Femur (tissue), 1 donor: ENCODE results near the gene AK2.

Experiments used
- DNase-seq: peaks from one replicate; pipeline ENCODE4 v3.0.0-alpha.2; 2017

AK2 gene

DNA sequence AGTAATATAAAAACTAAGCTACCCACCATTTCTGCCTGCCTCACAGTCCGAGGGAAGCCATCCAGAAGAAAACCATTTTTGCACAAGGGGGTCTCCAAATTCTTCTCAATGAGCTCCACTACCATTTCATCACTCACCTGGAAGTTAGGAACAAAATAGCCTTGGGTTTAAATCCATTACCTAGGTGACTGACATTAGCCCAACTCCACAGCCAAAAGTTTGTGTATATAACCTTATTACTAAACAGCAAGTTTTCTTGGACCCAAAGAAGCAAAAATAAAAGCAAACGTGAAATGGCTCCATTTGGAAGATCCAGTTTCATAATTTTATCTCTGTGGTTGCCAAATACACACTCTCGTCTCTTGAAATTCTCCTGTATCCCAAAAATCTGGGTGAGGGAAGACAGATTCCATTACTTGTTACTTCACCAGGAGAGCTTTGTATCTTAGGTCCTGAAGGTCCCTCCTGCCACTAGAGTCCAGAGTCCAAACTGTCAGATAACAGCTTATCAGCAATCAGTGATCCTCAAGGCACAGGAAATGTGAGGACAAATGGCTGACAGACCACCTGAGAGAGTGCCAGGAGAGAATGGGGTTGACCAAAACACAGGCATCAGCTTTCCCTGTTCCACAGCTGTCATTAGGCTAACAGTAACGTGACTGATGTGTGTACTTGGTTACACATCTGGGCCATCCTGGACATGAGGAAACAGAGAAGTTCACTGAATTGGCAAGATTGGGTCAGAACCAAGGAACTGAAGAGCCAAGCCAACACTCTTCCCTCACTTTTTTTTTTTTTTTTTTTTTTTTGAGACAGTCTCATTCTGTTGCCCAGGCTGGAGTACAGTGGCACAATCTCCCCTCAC is 14.9 kb downstream of the AK2 start:
- DNase-seq = no peak

DNA sequence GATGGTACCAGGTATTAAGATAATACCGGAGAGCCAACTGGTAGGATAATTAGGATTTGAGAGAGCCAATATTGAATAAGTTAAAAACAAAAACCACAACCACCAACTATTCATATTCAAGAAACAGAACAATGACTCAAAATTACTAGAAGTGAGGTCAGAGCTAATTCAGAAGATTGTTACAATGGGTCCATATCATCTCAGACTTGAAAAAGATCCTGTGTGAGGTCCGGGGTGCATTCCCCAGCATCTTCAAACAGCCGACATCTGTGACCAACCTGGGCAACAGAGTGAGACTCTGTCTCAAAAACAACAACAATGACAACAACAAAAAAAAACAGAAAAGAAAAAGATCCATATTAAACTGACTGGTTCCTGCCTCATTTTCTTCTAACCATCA is 18.6 kb downstream of the AK2 start:
- DNase-seq = no peak

DNA sequence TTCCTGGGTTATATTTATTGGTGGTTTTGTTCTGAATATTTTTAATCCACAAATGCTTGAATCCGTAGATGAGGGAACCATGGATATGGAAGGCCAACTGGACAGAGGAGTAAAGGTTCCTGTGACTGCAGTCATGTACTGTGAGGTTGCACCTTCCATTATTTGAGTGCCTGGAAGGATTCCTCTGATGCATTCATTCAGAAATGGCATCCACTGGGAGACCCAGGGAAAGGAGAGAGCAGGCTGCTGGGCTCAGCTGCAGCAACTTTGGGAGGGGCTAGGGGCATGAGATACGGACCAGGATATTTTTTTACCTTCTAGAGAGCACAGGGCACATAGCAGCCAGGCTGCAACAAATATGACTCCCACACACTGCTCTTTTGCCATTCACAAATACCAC is 19.5 kb downstream of the AK2 start:
- no peak for DNase-seq

DNA sequence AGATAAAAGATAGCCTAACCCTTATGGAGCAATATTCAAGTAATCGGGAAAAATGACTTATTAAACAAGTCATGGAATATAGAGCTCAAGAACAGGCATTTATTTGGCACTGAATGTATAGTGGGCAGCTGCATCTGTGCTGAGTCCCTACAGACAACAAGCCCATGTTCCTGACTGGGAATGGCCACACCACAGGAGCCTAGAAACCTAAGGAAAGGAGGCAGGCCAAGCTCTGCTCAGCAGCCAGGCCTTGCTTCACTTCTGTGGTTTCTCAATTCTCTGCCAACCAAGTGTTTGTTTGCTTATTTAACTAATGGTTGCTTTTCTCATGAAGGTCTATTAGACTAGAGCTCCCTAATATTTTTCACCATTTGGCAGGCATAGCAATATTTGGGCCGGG is 21.5 kb downstream of the AK2 start:
- DNase-seq = no peak

DNA sequence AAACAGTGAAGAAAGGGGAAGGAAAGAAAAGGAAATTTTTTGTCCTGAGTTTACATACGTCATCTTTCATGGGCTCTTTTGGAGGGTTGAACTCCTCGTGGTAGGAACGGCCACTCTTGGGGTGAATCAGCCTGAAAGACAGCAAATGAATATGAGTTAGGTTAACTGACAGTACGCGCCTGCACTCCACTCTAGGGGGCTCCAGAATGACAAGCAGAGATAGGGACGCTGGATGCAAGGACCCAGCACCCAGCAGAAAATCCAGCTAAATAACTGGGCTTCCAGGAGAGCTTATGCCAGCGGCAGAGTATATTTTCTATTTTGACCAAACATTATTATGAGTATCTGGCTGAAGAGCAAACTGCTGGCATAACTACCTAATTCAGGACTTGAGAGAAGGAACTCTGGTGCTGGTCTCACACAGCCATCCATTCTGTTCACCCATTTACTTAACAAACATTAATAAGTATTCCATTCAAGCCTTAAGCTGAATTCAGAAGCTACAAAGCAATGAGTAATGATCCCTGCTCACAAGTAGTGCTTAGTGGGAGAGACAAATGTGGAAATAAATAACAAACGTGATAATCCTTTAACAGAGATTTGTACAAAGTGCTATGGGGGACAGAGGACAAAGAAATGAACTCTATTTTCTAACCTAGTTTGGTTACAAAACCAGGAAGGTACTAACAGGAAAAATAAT is 22.1 kb downstream of the AK2 start:
- DNase-seq = no peak

DNA sequence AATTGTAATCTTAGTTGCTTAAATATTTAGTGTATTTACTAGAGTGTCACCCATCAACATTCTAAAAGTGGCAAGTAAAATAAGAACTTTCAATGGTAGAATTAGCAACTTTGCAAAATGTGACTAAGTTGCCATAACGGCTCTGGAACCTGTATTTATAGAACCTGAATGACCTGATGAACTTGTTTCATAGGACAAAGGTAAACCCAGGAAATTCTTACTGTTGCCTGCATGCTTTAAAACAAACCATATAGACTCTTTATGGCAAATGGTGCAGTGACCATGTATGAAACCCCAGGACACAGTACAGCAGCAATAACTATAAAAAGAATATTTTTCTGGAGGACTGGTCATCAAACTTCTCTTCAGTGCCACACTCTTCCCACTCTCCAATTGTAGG is 22.9 kb downstream of the AK2 start:
- no peak for DNase-seq

DNA sequence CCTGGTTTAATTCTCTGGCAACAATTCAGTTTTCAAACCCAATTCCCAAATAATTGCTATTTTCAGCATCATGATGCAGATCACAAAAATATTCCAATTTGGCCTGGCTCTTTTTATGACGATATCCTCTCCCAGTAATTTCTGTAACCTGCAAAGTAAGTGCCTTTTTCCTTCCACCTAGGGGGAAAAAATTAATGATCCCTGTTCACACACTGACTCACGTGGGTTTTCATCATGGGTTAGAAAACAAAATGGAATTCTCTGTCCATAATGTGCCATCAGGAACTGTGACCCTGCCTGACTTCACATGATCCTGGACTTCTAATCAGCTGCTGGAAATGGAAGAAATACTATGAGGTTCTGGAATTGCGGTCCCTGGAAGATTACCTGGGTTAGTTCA is 24.5 kb downstream of the AK2 start:
- no peak for DNase-seq

DNA sequence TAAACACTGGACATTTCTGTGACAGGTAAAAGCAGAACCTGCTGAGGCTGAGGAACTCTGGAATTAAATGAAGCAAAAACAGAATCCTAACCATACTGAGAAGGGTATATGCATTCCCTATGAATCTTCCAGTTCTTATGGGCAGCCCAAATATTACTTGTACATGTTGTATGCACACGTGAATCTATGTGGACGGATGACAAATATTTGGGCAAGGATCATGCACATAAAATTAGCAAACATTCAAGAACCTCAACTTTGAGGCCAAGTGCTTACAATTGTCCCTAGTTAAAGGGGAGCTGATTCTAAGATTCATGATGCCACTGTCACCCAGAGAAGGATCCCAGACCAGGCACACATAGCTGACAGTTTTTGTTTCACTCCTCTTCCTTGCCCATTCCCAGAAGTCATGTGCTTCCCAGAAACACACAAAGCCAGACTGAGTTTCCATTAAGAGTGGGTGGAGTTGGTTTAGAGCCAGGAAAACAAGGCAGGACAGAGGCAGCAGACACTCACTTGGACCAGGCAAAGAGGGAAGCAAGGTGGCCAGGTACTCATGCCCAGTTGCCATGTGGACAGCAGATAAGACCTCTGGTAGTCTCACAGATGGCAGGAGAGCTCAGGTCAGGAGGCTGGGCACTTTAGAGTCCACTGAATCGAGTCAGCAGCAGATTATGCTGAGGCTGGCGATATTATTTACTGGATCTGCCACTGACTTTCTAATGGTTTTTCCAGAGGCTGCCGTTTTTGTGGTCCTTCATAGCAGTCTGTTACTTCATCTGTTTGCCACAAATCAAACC is 25.6 kb downstream of the AK2 start:
- peak; percentile 80 for DNase-seq

DNA sequence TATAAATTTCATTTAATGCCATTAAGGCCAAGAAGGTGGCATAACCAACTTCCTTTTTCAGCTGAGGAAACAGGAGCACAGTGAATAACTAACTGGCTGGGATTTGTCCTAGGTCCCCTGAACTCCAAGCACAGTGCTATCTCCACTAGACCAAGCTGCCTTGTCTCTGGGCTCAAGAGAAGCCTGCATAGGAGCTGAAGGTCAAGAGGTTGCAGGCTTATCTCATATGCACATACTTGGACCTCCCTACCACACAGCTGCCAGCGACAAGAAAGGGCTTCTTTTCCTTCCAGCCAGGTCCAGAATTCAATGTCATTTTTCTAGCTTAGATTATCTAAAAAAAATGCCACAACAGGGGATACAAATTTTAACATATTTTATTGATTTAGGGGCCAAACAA is 27.1 kb downstream of the AK2 start:
- DNase-seq = no peak

DNA sequence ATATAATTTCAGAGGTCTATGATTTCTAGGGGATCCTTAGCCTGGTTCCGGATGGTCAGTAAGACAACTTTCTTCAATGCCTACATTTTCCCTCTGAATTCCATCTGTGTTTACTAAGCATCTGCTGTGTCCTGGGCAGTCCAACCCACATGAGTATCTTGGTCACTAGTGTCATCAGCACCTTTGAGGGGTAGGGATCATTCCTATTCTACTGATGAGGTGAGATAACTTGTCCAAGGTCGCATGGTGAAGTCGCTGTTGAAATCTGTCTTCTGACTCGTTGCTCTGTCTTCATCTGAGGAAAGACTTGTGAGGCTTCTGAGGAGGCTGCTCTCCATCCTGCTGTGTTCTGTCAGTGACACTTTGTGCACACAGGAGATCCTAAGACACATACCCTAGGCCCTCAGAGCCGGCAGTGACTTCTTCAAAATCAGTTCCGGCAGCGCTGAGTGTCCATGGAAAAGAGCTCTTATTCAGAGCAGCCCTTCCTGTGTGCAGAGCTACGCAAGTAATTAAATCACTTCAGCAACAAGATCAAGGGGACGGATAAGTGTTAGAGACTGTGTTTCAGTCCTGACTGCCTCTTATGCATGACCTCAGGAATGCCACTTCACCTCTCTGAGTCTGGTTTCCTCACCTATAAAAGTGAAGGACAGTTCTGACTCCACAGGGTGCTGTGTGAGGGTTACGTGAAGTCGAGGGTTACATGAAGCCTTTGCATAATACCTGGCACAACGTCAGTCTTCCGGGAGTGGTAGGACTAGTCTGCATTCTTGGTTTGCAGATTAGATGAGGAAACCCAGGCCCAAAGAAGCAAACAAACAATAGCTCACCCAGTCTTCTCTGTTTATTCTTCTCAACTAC is 28.4 kb downstream of the AK2 start:
- DNase-seq = no peak

DNA sequence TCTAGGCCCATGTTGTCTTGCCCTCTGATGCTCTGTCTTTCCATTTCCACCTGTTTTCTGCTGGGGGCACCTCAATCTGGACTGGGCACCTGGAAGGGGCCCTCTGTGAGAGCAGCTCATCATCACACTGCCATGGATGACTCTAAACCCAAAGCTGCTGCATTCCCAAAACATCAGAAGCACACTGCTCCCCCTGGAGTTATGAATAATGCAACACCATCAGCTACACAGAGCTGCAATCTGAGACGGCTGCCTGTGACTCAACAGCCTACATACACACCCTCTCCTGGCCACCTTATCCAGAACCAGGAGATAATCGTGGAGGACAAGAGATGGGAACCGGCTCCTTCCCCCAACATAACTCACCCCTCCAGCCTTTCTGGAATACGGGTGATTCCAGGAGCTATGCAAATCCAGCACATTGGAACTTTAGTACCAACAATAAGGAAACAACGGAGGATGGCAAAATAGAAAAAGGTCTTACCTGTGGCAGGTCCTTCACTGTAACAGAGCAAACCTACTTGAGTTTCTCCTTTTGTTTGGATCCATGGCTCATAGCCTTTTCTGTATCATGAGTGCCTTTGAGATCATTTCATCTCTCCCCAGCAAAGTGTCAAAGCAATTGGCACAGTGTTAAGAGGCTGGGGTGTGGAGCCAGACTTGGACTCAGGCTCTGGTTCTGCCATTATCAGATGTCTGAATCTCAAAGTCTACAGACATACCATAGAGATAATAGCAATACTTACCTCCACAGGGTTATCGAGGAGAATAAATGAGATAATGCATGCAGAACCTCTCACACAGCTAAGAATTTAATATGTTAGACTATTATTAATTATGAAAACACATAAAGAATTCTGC is 29.3 kb downstream of the AK2 start:
- peak; percentile 38 for DNase-seq

DNA sequence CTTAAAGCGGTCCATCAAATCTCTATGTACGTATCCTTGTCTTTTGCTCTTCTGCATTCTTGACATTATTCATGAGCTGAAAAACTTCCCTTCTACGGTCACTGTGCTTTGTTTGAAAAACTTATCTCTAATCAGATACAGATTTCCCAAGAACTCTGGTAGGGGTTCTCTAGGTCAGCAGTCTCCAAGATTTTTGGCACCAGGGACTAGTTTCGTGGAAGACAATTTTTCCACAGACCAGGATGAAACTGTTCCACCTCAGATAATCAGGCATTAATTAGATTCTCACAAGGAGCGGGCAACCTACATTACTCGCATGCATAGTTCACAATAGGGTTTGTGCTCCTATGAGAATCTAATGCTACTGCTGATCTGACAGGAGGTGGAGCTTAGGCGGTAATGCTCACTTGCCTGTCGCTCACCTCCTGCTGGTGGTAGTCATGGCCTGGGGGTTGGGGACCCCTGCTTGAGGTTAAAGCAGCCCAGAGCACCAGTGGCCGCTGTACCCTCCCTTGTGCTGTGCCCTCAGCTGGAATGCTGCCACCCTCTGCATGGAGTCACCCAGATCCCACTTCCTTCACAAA is 30.8 kb downstream of the AK2 start:
- DNase-seq = no peak

DNA sequence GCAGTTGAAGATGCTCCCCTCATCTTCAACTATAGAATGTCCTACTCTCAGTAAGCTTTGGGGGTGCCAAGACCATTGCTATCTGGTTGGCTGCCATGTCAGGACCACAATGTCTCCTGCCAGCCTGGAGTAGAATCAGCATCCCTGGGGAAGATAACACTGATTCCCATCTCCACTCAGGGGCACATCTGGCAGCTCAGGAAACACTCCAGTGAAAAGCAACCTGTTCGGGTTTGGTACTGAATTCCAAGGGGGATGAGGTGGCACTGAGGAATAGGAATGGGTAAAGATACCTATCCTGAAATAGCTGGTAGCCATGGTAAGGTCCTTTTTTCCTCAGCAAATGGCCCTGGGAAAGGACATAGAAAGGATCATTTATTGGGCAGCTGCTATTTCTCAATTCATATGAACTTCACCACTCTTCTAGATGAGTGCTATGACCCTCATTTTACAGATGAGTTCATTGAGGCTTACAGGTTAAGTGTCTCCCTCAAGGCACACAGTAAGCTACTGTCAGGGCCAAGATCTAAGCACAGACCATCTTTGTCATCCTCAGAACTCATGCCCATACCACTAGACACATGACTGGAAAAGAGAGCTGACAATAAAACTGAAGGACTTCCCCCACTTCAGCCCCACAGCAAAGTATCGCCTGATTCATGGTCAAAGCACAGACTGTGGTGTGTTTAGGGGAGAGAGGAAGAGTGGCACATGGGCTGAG is 31.4 kb downstream of the AK2 start:
- DNase-seq = no peak

DNA sequence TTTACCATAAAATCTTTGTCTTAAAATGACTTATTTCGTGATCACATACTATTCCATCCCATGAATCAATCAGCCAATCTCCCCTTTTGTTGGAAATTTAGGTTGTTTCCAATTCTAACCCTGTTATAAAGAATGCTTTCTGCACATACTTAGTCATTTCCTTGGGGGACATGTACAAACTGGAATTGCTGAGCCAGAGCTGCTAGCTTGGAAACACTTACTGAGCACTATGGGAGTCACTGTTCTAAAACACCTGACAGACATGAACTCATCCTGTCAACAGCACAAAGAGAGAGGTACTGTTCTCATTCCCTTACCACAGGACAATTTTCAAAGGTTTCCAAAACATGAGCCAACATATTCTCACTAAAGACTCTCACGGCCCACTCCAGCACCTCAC is 32.1 kb downstream of the AK2 start:
- no peak for DNase-seq

DNA sequence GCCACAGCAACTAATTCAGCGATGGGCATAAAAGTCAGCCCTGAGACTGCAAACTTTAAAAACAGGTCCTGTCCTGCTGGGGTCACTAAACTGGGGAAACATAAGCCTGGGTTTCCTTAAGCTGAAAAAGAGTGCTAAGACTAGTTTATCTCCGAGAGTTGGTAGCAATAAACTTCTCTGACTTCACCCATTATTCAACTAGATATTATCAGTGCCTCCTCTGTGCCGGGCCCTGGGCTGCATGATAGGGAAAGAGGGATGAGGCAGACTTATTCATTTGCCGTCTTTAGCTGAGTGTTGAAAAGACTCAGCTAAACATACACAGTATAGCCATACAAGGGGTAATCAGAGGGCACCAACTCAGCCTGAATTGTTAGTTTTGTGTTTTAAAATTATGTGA is 33.0 kb downstream of the AK2 start:
- DNase-seq = no peak

DNA sequence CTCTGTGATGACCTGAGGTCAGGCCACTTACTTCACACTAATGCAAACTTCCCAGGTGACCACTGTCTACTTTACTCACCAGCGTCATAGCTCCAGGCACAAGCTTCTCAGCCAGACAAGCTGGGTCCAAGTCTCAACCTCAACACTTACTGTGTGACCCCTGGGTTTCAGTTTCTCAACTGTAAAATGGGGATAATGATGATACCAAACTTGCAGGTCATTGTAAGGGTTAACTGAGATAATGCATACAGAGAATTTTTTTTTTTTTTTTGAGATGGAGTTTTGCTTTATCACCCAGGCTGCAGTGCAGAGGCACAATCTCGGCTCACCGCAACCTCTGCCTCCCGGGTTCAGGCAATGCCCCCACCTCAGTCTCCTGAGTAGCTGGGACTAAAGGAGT is 34.7 kb downstream of the AK2 start:
- no peak for DNase-seq

DNA sequence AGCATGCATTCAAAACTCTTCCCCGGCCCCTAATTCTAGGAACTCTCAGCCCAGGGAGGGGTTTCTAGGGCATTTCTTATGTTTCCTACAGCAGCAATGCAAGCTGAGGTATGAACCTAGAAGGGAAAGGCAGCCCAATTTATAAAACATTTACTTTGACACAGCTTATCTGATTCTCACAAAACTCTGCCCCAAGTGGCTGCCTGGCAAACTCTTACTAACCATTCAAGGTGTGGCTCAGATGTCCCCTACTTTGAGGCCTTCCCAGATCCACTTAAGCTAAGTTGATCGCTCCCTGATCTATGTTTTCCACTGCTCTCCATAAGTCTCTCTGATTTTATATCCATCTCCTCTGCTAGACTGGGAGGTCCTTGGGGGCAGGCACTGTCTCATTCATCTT is 35.4 kb downstream of the AK2 start:
- no peak for DNase-seq

DNA sequence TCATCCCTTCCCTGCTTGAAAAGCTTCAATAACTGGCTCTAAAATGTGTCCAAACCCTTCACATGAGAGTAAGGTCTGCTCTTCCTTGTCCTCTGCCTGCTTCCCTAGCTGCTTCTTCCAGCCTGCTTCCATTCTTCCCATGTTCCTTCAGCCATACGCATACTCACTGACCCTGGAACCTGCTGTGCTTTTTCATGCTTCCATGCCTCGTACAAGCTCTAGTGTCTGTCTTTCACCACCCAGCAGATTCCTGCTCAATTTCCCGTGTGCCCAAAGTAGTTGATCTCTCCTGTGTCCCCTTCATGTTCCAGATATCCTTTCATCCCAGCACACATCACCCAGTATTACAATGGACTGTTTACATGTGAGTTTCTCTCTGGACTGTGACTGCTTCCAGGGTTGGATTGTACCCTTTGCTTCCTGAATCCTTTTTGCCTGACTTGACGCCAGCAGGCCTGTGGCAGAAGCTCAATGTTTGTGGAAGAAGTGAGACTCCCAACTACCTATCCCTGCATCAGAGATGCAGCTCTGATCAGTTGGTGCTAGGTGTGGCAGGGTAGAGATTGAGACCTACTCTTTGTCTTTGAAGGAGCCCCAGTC is 36.2 kb downstream of the AK2 start:
- DNase-seq = no peak

DNA sequence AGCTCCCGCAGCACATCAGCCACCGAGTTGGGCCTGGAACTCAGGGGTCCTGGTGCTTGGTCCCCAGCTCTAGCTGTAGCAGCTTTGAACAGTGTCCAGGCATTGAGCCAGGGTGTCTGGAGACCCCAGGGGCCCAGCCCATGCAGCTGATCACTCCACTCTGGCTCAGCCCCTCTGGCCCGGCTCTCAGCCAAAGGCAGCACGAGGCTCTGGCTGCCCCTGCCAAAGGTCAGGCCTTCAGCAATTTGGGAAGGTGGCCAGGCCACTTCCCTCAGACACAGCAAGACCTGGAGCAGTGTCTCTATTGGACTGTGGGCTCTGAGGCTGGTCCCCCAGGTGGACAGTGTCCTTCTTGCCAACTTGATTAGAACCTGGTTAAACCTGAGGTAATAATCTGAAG is 37.7 kb downstream of the AK2 start:
- peak; percentile 47 for DNase-seq

DNA sequence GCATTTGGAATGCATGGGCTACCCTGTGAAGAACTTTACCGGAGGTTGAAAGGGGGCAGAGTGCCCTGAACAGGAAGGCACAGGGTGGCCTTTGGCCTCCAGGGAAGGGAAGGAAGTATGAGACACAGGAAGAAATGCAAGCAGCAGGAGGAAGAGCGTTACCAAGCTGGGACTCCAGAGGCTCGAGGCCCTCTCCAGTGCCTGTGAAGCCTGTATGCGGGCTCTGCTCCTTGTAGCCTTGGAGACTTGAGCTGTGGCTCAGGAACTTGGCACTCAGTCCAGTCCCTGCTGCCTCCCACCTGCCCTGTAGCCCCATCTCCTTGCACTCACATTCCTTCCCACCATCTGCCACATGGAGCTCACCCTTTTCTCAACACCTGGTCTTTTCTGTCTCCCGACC is 38.6 kb downstream of the AK2 start:
- peak; percentile 48 for DNase-seq
